Suprapubic skin (tissue), 4 donors: Measurements from ENCODE around the gene SAMM50.

Source experiments
- CTCF ChIP-seq, 2 donors: fragments of 200-600 bp in 1 of 2; fragments of 450-650 bp in 1 of 2; sonication (generic) in 1 of 2; IDR thresholded peaks; one replicate each; pipeline ENCODE4 v1.5.1; 2016 to 2019; ENCODE audit warnings: antibody characterized with exemption in 2 of 2, mild to moderate bottlenecking in 1 of 2, moderate library complexity in 1 of 2
- EP300 ChIP-seq: sonication (generic); formaldehyde crosslinking; IDR thresholded peaks from one replicate; pipeline ENCODE4 v1.6.1; 2017; ENCODE audit warnings: antibody characterized with exemption
- POLR2A ChIP-seq, 2 donors: fragments of 450-650 bp; IDR thresholded peaks; one replicate each; pipeline ENCODE4 v1.6.1; 2017; ENCODE audit warnings: antibody characterized with exemption in 2 of 2, mild to moderate bottlenecking in 2 of 2, moderate library complexity in 2 of 2
- POLR2AphosphoS5 ChIP-seq, 3 donors: sonication (generic); formaldehyde crosslinking; IDR thresholded peaks; one replicate each; pipeline ENCODE4 v1.6.1; 2017; ENCODE audit warnings: antibody characterized with exemption in 3 of 3

GRCh38 chr22:43923191-43923590 is 32.1 kb upstream of the SAMM50 start:
- TF ChIP-seq CTCF (IDR thresholded peaks at IDR 0.05) (no peak), POLR2A (IDR thresholded peaks at IDR 0.05) (no peak), POLR2AphosphoS5 (IDR thresholded peaks at IDR 0.05) (no peak), EP300 (no peak)
